Mucosa of rectum (tissue), 2 donors: ENCODE measurements around the gene GNAL.

Experiments used
- H3K27ac ChIP-seq, 2 donors: one replicate each; pipeline ENCODE4 v1.7.0; 2013; ENCODE audit warnings: inconsistent platforms in 2 of 2, low read depth in 2 of 2, low read length in 2 of 2
- H3K27me3 ChIP-seq, 2 donors: one replicate each; pipeline ENCODE4 v1.7.0; 2013; ENCODE audit warnings: low read length in 2 of 2; ENCODE audit not compliant: control insufficient read depth in 2 of 2, insufficient read depth in 2 of 2
- H3K36me3 ChIP-seq, 2 donors: one replicate each; pipeline ENCODE4 v1.7.0; 2013; ENCODE audit warnings: low read length in 2 of 2; ENCODE audit not compliant: control insufficient read depth in 2 of 2, insufficient read depth in 2 of 2
- H3K4me1 ChIP-seq, 2 donors: one replicate each; pipeline ENCODE4 v1.7.0; 2013; ENCODE audit warnings: low read length in 2 of 2, mild to moderate bottlenecking in 1 of 2; ENCODE audit not compliant: control insufficient read depth in 2 of 2, insufficient read depth in 2 of 2
- H3K4me3 ChIP-seq, 2 donors: one replicate each; pipeline ENCODE4 v1.7.0; 2013; ENCODE audit warnings: low read length in 2 of 2
- H3K9ac ChIP-seq, 2 donors: one replicate each; pipeline ENCODE4 v1.7.0; 2013; ENCODE audit warnings: low read length in 2 of 2, low read depth in 1 of 2, mild to moderate bottlenecking in 1 of 2
- H3K9me3 ChIP-seq, 2 donors: one replicate each; pipeline ENCODE4 v1.7.0; 2013; ENCODE audit warnings: low read length in 2 of 2; ENCODE audit not compliant: control insufficient read depth in 2 of 2
- donor health status: healthy.
- donor health status: Normal muscosa, but diverticular disease.

GNAL gene

DNA sequence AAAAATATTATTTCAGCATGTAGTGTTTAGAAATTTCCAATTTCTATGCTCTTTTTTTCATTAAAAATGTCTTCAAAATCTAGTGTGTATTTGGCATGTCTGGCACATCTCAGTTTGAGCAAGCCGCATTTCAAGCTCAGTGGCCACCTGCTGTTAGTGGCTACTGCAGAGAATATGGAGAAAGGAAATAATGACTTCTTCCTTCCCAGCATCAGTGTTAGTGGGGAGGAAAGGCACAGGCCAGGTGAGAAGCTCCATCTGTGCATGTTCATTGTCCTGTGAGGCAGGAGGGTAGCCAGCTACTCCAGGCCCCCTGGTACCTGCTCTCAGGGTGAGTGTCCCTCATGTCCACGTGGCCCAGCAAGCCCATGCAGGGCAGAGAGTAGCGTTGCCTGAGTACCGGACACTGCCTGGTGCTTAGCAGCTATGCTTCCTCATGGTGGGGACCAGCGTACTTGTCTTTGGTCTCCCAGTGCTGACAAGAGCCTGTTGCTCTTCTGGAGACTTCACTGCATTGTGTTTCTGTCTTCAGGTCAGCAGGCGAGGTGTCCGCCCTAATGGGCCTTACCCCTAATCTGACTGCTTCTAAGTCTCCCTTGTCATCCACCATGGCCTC is 94.8 kb downstream of the GNAL start:
- Histone ChIP-seq H3K4me3 (no peak overlapping the region), H3K27ac (no peak overlapping the region), H3K4me1 (no peaks in the 10 kb centered on the region), H3K27me3 (peaks cover 0 to 3% of the 10 kb centered on the region in 2 donors), H3K9ac (no peak overlapping the region), H3K9me3 (no peaks in the 10 kb centered on the region), H3K36me3 (no peaks in the 10 kb centered on the region)

DNA sequence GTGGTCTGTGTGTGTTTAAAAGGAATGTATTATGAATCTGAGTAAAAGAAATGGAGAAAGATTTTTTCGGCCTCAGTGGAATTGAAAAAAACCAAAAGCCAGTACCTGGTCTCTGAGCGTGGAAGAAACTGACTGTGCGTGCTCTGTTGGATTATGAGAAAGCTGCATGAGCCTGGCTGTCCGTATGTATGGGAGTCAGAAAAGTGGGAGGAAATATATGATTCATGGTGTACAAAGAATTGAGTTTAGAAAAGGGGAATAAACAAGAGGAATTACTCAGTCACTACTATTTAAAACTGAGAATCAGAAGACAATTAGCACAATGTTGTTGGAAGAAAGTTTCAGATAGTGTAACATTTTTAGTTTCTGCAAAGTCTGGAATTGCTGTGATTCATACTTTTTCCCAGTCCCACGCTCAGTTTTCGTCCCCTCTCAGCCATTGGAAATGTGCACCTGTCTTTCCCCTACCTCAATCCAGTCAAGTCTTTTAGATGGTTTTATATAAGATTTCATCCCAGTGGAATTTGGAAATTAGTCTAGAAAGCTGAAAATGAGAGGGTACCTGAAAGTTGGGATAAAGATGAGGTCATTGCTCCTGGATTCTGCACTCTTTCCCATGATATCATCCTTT is 95.7 kb downstream of the GNAL start:
- Histone ChIP-seq H3K9me3 (no peaks in the 10 kb centered on the region), H3K4me1 (no peaks in the 10 kb centered on the region), H3K36me3 (no peaks in the 10 kb centered on the region), H3K9ac (no peak overlapping the region), H3K27ac (no peak overlapping the region), H3K4me3 (no peak overlapping the region), H3K27me3 (peaks cover 0 to 3% of the 10 kb centered on the region in 2 donors)

DNA sequence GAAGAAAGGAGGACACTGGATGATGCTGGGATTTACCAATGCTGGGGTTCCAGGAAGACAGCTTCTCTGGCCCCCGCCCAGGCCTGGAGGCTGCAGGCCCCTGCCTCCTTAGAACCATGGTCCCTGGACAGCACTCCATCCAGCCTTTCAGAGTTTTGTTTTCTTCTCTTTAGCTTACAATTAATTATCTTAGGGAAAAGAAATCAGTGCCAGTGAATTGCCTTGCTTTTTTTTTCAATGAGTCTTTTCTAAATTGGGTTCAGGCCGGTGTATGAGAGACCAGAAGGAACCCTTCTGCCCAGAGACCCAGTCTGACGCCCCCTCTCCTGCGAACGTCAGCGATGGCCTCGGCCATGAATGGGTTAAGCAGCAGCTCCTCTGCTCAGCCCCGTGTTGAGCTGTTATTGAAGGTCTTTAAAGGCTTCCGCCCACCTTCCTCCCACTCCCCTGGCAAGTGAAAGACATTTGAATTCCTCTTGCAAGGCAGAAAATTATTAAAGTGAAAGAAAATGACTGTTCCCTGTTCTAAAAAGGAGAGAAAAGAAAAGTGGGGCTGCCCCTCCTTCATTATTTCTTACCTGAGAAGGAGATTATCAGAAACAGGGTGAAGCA is 96.5 kb downstream of the GNAL start:
- H3K36me3 ChIP-seq, result no peaks in the 10 kb centered on the region

DNA sequence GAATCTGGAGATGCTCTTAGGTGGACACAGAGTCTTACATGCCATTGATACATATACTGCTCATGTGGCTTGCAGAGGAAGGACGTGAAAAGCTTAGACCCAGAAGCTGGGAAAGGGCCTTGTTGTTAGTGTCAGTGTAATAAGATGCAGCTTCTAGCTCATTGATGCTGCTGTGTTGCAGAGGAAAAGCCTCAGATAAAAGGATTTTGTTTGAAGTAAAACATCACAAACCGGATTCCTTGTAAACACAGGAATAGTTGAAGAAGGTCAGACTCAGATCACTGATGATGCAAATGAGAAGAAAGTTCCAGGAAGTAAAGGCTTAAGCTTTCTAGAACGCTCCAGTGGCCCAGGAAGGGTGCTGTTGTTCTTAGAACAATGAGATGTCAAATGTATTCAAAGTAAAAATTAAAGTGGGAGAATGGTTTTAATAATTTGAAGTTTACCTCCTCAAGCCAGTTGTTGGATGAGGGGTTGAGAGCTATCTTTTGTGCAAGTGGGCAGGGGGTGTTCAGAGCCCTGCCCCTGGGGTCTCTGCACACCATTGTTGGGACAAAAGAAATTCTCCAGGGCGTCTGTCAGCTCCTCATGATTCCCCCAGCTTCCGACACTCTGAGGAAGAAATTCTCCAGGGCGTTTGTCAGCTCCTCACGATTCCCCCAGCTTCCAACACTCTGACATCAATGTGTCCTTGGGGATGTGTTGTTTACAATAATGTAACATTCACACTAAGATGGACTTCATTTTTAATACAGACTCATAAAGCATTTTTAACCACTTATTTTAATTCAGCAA is 100.8 kb downstream of the GNAL start:
- Histone ChIP-seq H3K4me3 (no peak overlapping the region), H3K9me3 (no peaks in the 10 kb centered on the region), H3K27ac (no peak overlapping the region), H3K9ac (no peak overlapping the region), H3K36me3 (no peaks in the 10 kb centered on the region), H3K27me3 (no peaks in the 10 kb centered on the region), H3K4me1 (no peaks in the 10 kb centered on the region)

More for the DNA sequence above, 96.5 kb downstream of the GNAL start:
- H3K27me3 ChIP-seq, result peaks cover 0 to 3% of the 10 kb centered on the region in 2 donors
- H3K27ac ChIP-seq, result no peak overlapping the region
- no peaks in the 10 kb centered on the region for H3K9me3 ChIP-seq
- no peak overlapping the region for H3K9ac ChIP-seq
- no peak overlapping the region for H3K4me3 ChIP-seq
- no peaks in the 10 kb centered on the region for H3K4me1 ChIP-seq

DNA sequence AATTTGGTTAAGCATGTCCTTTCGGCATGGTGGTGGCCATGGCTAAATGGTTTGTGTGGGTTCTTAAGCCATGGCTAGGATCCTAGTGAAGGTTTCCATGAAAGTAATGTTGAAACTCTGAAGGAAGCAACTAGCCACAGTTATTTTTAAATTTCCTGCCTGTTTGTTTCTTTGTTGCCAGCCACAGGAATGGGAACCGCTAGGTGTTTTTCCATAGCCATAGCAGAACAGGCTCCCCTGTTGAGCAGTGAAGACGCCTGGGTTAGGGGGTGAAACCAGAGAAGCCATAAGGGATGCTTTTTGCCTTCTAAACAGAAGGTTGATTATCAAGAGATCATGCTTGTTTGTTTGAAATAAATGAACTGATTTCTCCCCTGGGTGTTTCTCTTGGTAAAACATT is 102.1 kb downstream of the GNAL start:
- no peak overlapping the region for H3K9ac ChIP-seq
- H3K9me3 ChIP-seq, result no peaks in the 10 kb centered on the region
- no peaks in the 10 kb centered on the region for H3K4me1 ChIP-seq
- no peaks in the 10 kb centered on the region for H3K27me3 ChIP-seq
- no peak overlapping the region for H3K27ac ChIP-seq
- H3K4me3 ChIP-seq, result no peak overlapping the region
- no peaks in the 10 kb centered on the region for H3K36me3 ChIP-seq

DNA sequence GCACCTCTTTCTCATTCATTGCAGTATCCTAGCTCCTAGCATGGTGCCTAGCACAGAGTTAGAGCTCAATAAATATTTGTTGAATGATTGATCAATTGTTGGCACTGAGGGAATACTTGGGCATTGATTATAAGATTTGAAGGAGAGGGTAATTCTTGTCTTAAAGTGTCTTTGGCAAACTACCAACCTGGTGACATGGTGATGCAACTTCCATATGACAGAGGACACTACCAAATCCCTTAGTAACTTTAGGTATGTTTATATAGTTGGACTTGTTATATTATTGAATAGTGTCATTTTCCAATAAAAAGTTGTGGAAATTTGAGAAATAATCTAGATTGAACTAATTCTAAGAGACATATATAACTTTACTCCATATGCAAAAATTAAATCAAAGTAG is 103.6 kb downstream of the GNAL start:
- no peaks in the 10 kb centered on the region for H3K27me3 ChIP-seq
- no peaks in the 10 kb centered on the region for H3K4me1 ChIP-seq
- H3K9ac ChIP-seq, result no peak overlapping the region
- no peak overlapping the region for H3K27ac ChIP-seq
- no peaks in the 10 kb centered on the region for H3K9me3 ChIP-seq
- H3K4me3 ChIP-seq, result no peak overlapping the region
- H3K36me3 ChIP-seq, result no peaks in the 10 kb centered on the region

DNA sequence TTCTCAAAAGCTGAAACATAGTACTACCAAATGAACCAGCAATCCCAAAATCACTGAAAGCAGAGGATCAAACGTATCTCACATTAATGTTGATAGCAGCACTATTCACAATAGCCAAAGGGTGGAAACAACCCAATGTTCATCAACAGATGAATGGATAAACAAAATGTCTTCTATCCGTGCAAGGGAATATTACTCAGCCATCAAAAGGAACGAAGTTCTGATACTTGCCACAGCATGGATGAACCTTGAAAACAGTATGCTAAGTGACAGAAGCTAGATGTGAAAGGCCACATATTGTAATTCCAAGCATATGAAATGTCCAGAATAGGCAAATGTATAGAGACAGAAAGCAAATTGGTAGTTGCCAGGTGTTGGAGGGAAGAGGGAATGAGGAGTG is 105.1 kb downstream of the GNAL start:
- H3K4me3 ChIP-seq, result no peak overlapping the region
- H3K27me3 ChIP-seq, result no peaks in the 10 kb centered on the region
- no peak overlapping the region for H3K9ac ChIP-seq

DNA sequence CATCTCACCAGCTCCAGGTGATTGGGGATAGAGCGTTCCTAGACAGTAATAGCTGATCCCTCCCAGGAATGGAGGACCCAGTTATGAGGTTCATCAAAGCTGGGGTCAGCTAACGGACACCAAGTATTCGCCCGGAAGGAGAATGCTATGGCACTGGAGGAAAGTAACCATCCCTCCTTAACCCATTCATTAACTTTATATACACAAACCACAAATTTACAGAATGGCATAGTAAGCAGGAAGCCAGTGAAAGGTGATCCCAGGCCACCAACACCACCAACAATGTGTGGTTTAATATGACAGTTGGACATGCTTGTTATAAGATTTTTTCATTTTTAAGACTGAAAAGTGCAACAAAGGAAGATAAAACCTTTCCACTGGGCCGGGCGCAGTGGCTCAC is 106.9 kb downstream of the GNAL start:
- Histone ChIP-seq H3K9me3 (no peaks in the 10 kb centered on the region), H3K4me3 (no peak overlapping the region), H3K4me1 (no peaks in the 10 kb centered on the region), H3K27ac (no peak overlapping the region), H3K9ac (no peak overlapping the region), H3K27me3 (no peaks in the 10 kb centered on the region), H3K36me3 (no peaks in the 10 kb centered on the region)

More for the DNA sequence above, 105.1 kb downstream of the GNAL start:
- Histone ChIP-seq H3K36me3 (no peaks in the 10 kb centered on the region), H3K27ac (no peak overlapping the region), H3K9me3 (no peaks in the 10 kb centered on the region), H3K4me1 (no peaks in the 10 kb centered on the region)

DNA sequence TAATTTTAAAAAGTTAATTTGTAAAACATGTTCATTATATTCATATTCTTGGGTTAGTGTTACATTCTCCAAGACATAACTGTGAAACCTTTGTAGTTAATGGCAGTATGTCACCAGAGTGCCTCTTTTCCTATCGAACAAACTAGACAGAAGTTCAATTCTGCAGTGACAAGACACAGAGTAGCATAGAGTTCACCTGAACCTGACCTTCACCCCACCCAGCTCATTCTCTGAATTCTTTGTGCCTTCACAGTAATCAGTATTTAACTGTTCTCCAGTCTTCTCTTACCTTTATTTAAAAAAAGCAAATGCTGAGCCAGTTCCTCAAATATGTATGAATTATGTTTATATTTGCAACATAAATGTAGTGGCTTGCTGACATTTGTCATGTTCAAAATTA is 109.2 kb downstream of the GNAL start:
- H3K4me3 ChIP-seq, result no peak overlapping the region
- H3K4me1 ChIP-seq, result no peaks in the 10 kb centered on the region
- H3K27ac ChIP-seq, result no peak overlapping the region
- no peaks in the 10 kb centered on the region for H3K36me3 ChIP-seq
- no peak overlapping the region for H3K9ac ChIP-seq
- H3K9me3 ChIP-seq, result no peaks in the 10 kb centered on the region
- H3K27me3 ChIP-seq, result no peaks in the 10 kb centered on the region

DNA sequence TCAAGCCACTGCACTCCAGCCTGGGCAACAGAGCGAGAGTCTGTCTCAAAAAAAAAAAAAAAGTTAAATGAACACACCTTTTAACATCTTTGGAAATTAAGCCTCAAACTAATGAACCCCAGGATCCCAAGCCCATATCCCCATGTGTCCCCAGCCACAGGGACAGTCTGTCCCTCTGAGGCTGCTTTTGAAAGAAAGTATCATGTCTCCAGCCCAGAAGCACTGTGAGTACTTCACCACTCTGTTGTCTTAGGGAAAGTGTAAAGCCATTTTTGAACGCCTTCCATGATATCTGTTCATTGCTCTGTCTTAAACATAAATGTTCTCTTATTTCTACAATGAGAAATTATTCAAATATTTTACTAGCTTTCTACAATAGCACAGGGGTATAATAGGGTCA is 110.0 kb downstream of the GNAL start:
- H3K9ac ChIP-seq, result no peak overlapping the region
- H3K27ac ChIP-seq, result no peak overlapping the region
- no peaks in the 10 kb centered on the region for H3K4me1 ChIP-seq
- H3K36me3 ChIP-seq, result no peaks in the 10 kb centered on the region
- H3K27me3 ChIP-seq, result no peaks in the 10 kb centered on the region
- H3K9me3 ChIP-seq, result no peaks in the 10 kb centered on the region
- no peak overlapping the region for H3K4me3 ChIP-seq
